Measurements from ENCODE around the gene RFTN1. TPM values are rescaled to one million over a fixed set of nuclear protein-coding genes. Genes with fewer than 3 reads are reported as not detected.

Gene RFTN1
- total and polyA plus RNA-seq, 10 of the 15 experiments (the other 5 are each of a cell fraction or from before 2014, with no cell fraction given), result 20.6 to 213 (median 147) TPM

DNA sequence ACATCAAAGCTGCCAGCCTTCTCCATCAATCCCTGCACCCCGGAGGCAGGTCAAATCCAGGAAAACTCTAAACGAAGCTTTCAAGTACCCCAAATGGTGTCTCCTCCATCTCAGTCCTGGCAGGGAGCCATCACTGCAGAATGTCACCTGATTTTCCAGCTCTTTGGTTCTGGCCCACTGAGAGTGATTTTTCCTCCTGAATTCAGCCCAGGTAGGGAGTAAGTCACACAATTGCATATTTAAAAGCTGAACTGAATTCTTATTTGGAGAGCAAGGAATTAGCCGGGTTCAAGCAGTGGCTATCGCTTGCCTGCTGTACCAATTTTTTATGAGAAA, 5.3 kb downstream of the RFTN1 start (continued):
- TF ChIP-seq, protein P1, sequence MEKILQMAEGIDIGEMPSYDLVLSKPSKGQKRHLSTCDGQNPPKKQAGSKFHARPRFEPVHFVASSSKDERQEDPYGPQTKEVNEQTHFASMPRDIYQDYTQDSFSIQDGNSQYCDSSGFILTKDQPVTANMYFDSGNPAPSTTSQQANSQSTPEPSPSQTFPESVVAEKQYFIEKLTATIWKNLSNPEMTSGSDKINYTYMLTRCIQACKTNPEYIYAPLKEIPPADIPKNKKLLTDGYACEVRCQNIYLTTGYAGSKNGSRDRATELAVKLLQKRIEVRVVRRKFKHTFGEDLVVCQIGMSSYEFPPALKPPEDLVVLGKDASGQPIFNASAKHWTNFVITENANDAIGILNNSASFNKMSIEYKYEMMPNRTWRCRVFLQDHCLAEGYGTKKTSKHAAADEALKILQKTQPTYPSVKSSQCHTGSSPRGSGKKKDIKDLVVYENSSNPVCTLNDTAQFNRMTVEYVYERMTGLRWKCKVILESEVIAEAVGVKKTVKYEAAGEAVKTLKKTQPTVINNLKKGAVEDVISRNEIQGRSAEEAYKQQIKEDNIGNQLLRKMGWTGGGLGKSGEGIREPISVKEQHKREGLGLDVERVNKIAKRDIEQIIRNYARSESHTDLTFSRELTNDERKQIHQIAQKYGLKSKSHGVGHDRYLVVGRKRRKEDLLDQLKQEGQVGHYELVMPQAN (conservative IDR thresholded peaks at IDR 0.05), result 0 out of 2 replicates have a peak, but pooled peaks have one; percentile 20

DNA sequence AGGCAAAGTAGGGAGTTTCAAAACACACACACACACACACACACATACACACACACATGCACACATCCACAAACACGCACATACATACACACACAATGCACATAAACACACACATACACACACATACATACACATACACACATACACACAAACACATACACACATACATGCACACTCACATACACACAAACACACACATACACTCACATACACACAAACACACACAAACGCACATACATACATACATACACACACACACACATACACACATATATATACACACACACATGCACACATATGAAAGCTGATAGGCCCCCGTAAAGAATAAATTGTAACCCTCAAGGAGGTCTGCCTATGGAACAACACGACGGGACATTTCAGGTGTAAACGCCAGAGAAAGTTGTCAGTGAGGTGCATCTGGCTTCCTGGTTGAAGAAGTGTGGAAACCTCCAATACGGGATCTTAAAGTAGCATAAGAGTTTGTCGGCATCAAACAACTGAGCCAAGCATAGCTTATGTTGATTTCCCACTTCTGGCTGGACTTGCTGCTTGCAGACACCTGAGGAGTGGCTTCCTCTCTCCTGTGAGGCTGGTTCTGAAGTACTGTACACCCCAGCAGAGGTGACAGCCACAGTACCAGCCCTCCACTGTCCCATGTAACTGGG, 5.8 kb downstream of the RFTN1 start:
- Histone ChIP-seq H3K9me3 (replicated peaks; ENCODE audit: control insufficient read depth, insufficient read depth, low read length) (no peaks in the 10 kb centered on the region), H3K79me2 (ENCODE audit: control insufficient read depth, insufficient read depth, low read length) (peaks cover 93% of the 10 kb centered on the region), H2AFZ (ENCODE audit: control insufficient read depth, low read depth, low read length) (no peak overlapping the region), H3K27ac (ENCODE audit: control insufficient read depth, insufficient read depth) (peak overlapping the region; percentile 92), H3K4me3 (peak overlapping the region; percentile 61), H3K36me3 (ENCODE audit: control insufficient read depth in 2 of 2, insufficient read depth in 2 of 2, low read length in 1 of 2) (peaks cover 6 to 10% of the 10 kb centered on the region in 2 experiments; a peak in 3 of 4 replicates), H3K4me2 (ENCODE audit: control insufficient read depth, insufficient read depth) (peak overlapping the region; percentile 95), H4K20me1 (ENCODE audit: control insufficient read depth, insufficient read depth) (0 out of 2 replicates have a peak, but pooled peaks cover 2% of the 10 kb centered on the region), H3K4me1 (ENCODE audit: control insufficient read depth, insufficient read depth, low read length) (peaks cover 62% of the 10 kb centered on the region), H3K27me3 (replicated peaks in 1 of 2; ENCODE audit: control insufficient read depth in 2 of 2, insufficient read depth in 2 of 2, low read length in 1 of 2) (no peaks in the 10 kb centered on the region), H3K9ac (ENCODE audit: control insufficient read depth, insufficient read depth, low read length) (peak overlapping the region; percentile 99)
- intact Hi-C loops (cut with micrococcal nuclease; ENCODE audit: unreplicated experiment), result no loop called here
- WGBS (ENCODE audit: insufficient coverage, insufficient replicate concordance, low lambda C conversion rate, missing lambda C conversion rate), result 30% methylated on average over 8 of the region's 8 CpGs
- ChIA-PET RAD21 (ENCODE audit: unreplicated experiment) (interaction anchor here (0.8 to 10.3 kb wide), 12 partner anchors 10 to 219 kb away, joined by 3 to 74 read pairs (median 12); no protein-coding TSS in a partner anchor), CTCF (interaction anchor here (1.3 to 1.6 kb wide), 4 partner anchors 9 to 217 kb away, joined by 3 to 5 read pairs (median 4); no protein-coding TSS in a partner anchor), SMC1A (ENCODE audit: uncharacterized antibody, unreplicated experiment) (interaction anchor here (1.0 to 25.8 kb wide), 18 partner anchors 10 to 239 kb away, joined by 3 to 295 read pairs (median 4); no protein-coding TSS in a partner anchor), POLR2A (interaction anchor here (0.7 to 6.8 kb wide), 16 partner anchors 9 to 207 kb away, joined by 3 to 47 read pairs (median 5); no protein-coding TSS in a partner anchor)
- in situ Hi-C loops (cut with MboI), result loop anchor here (25.0 kb wide), 1 partner anchor 1145 kb away; no protein-coding TSS in a partner anchor
- ATAC-seq (no peak), FAIRE-seq (peak; percentile 23), DNase-seq (ENCODE audit: low read depth, low spot score) (no peak)
- no TSS peak for BruUV-seq (replicated peaks)
- TF ChIP-seq PML (IDR thresholded peaks at IDR 0.05; ENCODE audit: low read length), result no peak
- TF ChIP-seq, protein P1 (conservative IDR thresholded peaks at IDR 0.05), result no peak
- TF ChIP-seq BCL11A (IDR thresholded peaks at IDR 0.05; ENCODE audit: low read depth, low read length), result no peak
- no peak for TF ChIP-seq GATAD2B (conservative IDR thresholded peaks at IDR 0.05; ENCODE audit: low read depth)
- TF ChIP-seq SMAD5 (IDR thresholded peaks at IDR 0.05; ENCODE audit: low read depth), result no peak; the same call in 1 of the 2 replicates
- TF ChIP-seq ZBED1 (IDR thresholded peaks at IDR 0.05; ENCODE audit: borderline replicate concordance), result peak; percentile 31; the same call in 1 of the 2 replicates
- TF ChIP-seq, protein P2, sequence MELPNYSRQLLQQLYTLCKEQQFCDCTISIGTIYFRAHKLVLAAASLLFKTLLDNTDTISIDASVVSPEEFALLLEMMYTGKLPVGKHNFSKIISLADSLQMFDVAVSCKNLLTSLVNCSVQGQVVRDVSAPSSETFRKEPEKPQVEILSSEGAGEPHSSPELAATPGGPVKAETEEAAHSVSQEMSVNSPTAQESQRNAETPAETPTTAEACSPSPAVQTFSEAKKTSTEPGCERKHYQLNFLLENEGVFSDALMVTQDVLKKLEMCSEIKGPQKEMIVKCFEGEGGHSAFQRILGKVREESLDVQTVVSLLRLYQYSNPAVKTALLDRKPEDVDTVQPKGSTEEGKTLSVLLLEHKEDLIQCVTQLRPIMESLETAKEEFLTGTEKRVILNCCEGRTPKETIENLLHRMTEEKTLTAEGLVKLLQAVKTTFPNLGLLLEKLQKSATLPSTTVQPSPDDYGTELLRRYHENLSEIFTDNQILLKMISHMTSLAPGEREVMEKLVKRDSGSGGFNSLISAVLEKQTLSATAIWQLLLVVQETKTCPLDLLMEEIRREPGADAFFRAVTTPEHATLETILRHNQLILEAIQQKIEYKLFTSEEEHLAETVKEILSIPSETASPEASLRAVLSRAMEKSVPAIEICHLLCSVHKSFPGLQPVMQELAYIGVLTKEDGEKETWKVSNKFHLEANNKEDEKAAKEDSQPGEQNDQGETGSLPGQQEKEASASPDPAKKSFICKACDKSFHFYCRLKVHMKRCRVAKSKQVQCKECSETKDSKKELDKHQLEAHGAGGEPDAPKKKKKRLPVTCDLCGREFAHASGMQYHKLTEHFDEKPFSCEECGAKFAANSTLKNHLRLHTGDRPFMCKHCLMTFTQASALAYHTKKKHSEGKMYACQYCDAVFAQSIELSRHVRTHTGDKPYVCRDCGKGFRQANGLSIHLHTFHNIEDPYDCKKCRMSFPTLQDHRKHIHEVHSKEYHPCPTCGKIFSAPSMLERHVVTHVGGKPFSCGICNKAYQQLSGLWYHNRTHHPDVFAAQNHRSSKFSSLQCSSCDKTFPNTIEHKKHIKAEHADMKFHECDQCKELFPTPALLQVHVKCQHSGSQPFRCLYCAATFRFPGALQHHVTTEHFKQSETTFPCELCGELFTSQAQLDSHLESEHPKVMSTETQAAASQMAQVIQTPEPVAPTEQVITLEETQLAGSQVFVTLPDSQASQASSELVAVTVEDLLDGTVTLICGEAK (IDR thresholded peaks at IDR 0.05; ENCODE audit: borderline replicate concordance), result 0 out of 2 replicates have a peak, but pooled peaks have one; percentile 8
- no peak for TF ChIP-seq ZNF24 (IDR thresholded peaks at IDR 0.05)
- TF ChIP-seq CHD2 (IDR thresholded peaks at IDR 0.05; ENCODE audit: borderline replicate concordance, low read depth, low read length), result no peak
- no peak for TF ChIP-seq SPI1 (IDR thresholded peaks at IDR 0.05; ENCODE audit: borderline replicate concordance, insufficient read depth, low read depth, low read length)
- TF ChIP-seq KAT2A (conservative IDR thresholded peaks at IDR 0.05; ENCODE audit: control insufficient read depth, low read depth, low read length), result no peak
